Mucosa of rectum (tissue), 2 donors: Measurements from ENCODE around the gene P2RX4.
"Not testable (repeated sequence)": the region's sequence is repeated elsewhere in the genome, so short reads cannot be mapped to it uniquely, and the experiment has no call there.

Experiments used
- H3K27ac ChIP-seq, 2 donors: one replicate each; pipeline ENCODE4 v1.7.0; 2013; ENCODE audit warnings: inconsistent platforms in 2 of 2, low read depth in 2 of 2, low read length in 2 of 2
- H3K27me3 ChIP-seq, 2 donors: one replicate each; pipeline ENCODE4 v1.7.0; 2013; ENCODE audit warnings: low read length in 2 of 2; ENCODE audit not compliant: control insufficient read depth in 2 of 2, insufficient read depth in 2 of 2
- H3K36me3 ChIP-seq, 2 donors: one replicate each; pipeline ENCODE4 v1.7.0; 2013; ENCODE audit warnings: low read length in 2 of 2; ENCODE audit not compliant: control insufficient read depth in 2 of 2, insufficient read depth in 2 of 2
- H3K4me1 ChIP-seq, 2 donors: one replicate each; pipeline ENCODE4 v1.7.0; 2013; ENCODE audit warnings: low read length in 2 of 2, mild to moderate bottlenecking in 1 of 2; ENCODE audit not compliant: control insufficient read depth in 2 of 2, insufficient read depth in 2 of 2
- H3K4me3 ChIP-seq, 2 donors: one replicate each; pipeline ENCODE4 v1.7.0; 2013; ENCODE audit warnings: low read length in 2 of 2
- H3K9ac ChIP-seq, 2 donors: one replicate each; pipeline ENCODE4 v1.7.0; 2013; ENCODE audit warnings: low read length in 2 of 2, low read depth in 1 of 2, mild to moderate bottlenecking in 1 of 2
- H3K9me3 ChIP-seq, 2 donors: one replicate each; pipeline ENCODE4 v1.7.0; 2013; ENCODE audit warnings: low read length in 2 of 2; ENCODE audit not compliant: control insufficient read depth in 2 of 2
- donor health status: healthy.
- donor health status: Normal muscosa, but diverticular disease.

Gene P2RX4

GRCh38 chr12:121205491-121205890 is 4.4 kb upstream of the P2RX4 start:
- Histone ChIP-seq H3K4me1 (no peaks in the 10 kb centered on the region), H3K9me3 (no peaks in the 10 kb centered on the region), H3K27ac (no peak overlapping the region), H3K4me3 (no peak overlapping the region), H3K27me3 (no peaks in the 10 kb centered on the region), H3K36me3 (no peaks in the 10 kb centered on the region), H3K9ac (no peak overlapping the region)

DNA sequence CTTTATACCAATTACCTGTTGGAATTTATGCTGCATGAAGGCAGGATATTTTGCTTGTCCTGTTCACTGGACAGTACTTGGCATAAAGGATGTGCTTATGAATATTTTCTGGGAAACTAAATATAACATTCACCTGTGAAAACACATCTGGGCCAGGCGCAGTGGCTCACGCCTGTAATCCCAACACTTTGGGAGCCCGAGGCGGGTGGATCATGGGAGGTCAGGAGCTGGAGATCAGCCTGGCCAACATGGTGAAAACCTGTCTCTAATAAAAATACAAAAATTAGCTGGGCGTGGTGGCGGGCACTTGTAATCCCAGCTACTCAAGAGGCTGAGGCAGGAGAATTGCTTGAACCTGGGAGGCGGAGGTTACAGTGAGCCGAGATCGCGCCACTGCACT is 1.4 kb upstream of the P2RX4 start:
- not testable (repeated sequence) for H3K4me3 ChIP-seq, H3K9ac ChIP-seq, H3K9me3 ChIP-seq, H3K27me3 ChIP-seq, H3K27ac ChIP-seq, H3K36me3 ChIP-seq, H3K4me1 ChIP-seq

DNA sequence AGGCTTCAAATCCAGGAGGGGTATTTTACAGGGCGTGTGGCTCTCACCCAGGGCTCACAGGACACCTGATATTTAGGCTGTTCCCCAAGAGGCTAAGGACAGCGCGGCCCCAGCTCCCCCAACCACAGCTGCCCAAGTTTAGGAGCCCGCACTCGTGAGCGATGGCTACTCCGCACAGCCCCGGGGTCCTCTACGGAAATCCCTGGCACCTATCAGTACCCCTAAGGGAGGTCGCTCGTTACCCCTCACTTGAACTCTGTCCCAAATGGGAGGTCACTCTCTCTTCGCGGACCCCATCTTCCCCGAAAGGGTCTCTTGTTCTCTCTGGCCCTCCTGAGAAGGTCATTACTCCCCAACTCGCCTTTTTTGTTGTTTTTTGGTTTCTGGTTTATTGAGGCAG is 708 bp upstream of the P2RX4 start:
- H3K27ac ChIP-seq = peak overlapping the region; percentile 93 to 94
- H3K27me3 ChIP-seq = no peaks in the 10 kb centered on the region
- no peaks in the 10 kb centered on the region for H3K9me3 ChIP-seq
- H3K4me3 ChIP-seq = peak overlapping the region; percentile 89 to 93
- H3K4me1 ChIP-seq = peaks cover 7 to 11% of the 10 kb centered on the region in 2 donors
- H3K9ac ChIP-seq = peak overlapping the region; percentile 90 to 97
- H3K36me3 ChIP-seq = peaks cover 0 to 4% of the 10 kb centered on the region in 2 donors

DNA sequence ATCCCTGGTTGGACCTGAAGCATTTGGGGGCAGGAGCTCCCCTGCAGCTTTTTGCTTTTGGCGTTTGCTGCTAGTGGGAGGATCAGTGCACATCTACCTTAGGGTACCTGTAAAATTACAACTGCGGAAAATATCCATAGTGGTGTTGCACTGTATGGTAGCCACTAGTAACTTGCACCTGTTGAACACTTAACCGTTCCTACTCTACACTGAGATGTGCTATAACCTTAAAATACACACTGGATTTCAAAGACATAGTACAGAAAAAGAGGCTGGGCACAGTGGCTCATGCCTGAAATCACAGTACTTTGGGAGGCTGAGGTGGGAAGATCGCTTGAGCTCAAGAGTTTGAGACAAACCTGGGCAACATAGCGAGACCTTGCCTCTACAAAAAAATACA is 2.9 kb downstream of the P2RX4 start:
- H3K4me3 ChIP-seq = no peak overlapping the region
- peaks cover 21 to 43% of the 10 kb centered on the region in 2 donors for H3K4me1 ChIP-seq
- no peaks in the 10 kb centered on the region for H3K27me3 ChIP-seq
- H3K27ac ChIP-seq = peak overlapping the region in 1 of 2 donors; percentile 11
- no peak overlapping the region for H3K9ac ChIP-seq
- peaks cover 0 to 4% of the 10 kb centered on the region in 2 donors for H3K36me3 ChIP-seq
- H3K9me3 ChIP-seq = no peaks in the 10 kb centered on the region

GRCh38 chr12:121214166-121214777 is 4.3 kb downstream of the P2RX4 start:
- Histone ChIP-seq H3K9me3 (no peaks in the 10 kb centered on the region), H3K36me3 (peaks cover 0 to 10% of the 10 kb centered on the region in 2 donors), H3K9ac (peak overlapping the region; percentile 42 to 55), H3K27ac (peak overlapping the region; percentile 84 to 90), H3K4me3 (peak overlapping the region in 1 of 2 donors; percentile 8), H3K27me3 (no peaks in the 10 kb centered on the region), H3K4me1 (peaks cover 29 to 57% of the 10 kb centered on the region in 2 donors)

- H3K9me3 ChIP-seq = no peaks in the 10 kb centered on the region
- H3K27me3 ChIP-seq = no peaks in the 10 kb centered on the region
- peak overlapping the region; percentile 88 to 90 for H3K27ac ChIP-seq
- no peak overlapping the region for H3K4me3 ChIP-seq
- peaks cover 29 to 61% of the 10 kb centered on the region in 2 donors for H3K4me1 ChIP-seq
- peaks cover 0 to 11% of the 10 kb centered on the region in 2 donors for H3K36me3 ChIP-seq
- H3K9ac ChIP-seq = peak overlapping the region in 1 of 2 donors; percentile 55
Observed at GRCh38 chr12:121214855-121215745, 5.2 kb downstream of the P2RX4 start.

DNA sequence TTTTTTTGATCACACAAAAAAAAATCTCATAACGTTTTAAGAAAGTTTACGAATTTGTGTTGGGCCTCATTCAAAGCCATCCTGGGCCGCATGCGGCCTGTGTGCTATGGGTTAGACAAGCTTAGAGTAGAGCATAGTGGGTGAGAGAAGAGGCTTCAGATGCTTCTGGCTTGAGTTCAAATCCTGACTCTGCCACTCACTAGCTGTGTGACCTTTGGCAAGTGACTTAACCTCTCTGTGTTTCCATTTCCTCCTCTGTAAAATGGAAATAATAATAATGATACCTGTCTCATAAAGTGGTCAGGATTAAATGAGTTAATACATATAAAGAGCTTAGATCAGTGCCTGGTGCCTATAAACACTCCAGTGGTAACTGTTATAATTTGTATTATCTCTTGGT is 6.2 kb downstream of the P2RX4 start:
- Histone ChIP-seq H3K9me3 (no peaks in the 10 kb centered on the region), H3K27me3 (no peaks in the 10 kb centered on the region), H3K27ac (peak overlapping the region; percentile 88 to 90), H3K9ac (no peak overlapping the region), H3K36me3 (peaks cover 3 to 14% of the 10 kb centered on the region in 2 donors), H3K4me3 (no peak overlapping the region), H3K4me1 (peaks cover 24 to 57% of the 10 kb centered on the region in 2 donors)

GRCh38 chr12:121217063-121217462 is 7.1 kb downstream of the P2RX4 start:
- Histone ChIP-seq H3K27ac (peak overlapping the region; percentile 88 to 90), H3K27me3 (no peaks in the 10 kb centered on the region), H3K4me3 (peak overlapping the region in 1 of 2 donors; percentile 5), H3K9me3 (no peaks in the 10 kb centered on the region), H3K9ac (peak overlapping the region; percentile 38 to 58), H3K4me1 (peaks cover 24 to 57% of the 10 kb centered on the region in 2 donors), H3K36me3 (peaks cover 3 to 19% of the 10 kb centered on the region in 2 donors)

DNA sequence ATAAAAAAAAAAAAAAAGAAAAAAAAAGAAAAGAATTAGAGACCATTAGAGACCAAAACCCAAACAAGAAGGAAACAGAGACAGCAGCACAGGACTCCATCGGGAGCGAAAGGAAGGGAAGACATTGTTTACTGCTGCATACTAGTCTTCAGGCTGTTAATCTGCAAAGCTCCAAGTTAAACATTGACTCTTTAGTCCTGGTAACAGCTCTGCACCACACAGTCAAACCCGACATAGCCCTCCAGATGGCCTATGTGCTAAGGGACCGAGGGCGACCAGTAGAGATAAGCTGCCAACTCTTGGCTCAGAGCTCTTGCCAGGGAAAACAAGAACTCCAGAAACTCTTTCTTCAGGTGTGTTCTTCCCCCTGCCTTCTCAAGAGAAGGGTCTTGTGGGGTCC is 7.8 kb downstream of the P2RX4 start:
- Histone ChIP-seq H3K9ac (peak overlapping the region; percentile 17 to 58), H3K4me1 (peaks cover 25 to 60% of the 10 kb centered on the region in 2 donors), H3K9me3 (no peaks in the 10 kb centered on the region), H3K27me3 (no peaks in the 10 kb centered on the region), H3K4me3 (peak overlapping the region in 1 of 2 donors; percentile 38), H3K36me3 (peaks cover 6 to 22% of the 10 kb centered on the region in 2 donors), H3K27ac (peak overlapping the region; percentile 88 to 90)
